Islet precursor cell (in vitro differentiated cells): ENCODE data around the gene FOXK2.
"Not testable (repeated sequence)": the region's sequence is repeated elsewhere in the genome, so short reads cannot be mapped to it uniquely, and the experiment has no call there.

Experiments used
- DNase-seq: peaks from one replicate; pipeline ENCODE4 v3.0.0-alpha.2; 2018

FOXK2 gene

DNA sequence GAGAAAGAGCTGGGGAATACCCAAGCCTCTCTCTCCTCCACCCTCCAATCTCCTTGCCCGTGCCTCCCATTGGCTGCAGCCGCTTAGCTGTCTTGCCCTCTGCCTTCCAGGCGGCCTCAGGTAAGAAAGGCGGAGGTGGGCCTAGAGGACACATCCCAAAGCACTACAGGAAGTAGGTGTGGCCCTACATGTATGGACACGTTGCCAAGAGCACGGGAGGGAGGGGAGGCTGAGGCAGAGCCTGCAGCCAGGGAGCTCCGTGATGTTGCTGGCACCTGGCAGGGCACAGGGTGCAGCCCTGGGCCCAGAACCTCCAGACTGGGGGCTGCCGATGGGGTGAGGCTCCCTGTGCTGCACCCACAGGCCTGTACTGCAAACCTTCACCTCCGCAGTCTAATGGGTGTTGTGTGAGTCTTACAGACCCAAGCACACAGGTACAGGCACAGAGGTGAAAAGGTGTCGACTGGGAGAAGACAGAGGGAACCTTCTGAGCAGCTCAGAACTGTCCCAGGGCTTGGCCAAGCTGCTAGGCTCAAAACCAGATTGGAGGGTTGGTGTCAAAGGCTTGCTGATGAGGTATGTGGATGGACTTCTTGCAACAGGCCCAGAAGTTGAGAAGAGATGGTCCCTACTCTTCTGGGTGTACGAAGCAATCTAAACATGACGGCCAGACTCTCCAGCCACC is 23.5 kb upstream of the FOXK2 start:
- DNase-seq, result no peak

GRCh38 chr17:82496529-82497434 is 22.8 kb upstream of the FOXK2 start:
- DNase-seq, result peak; percentile 99

GRCh38 chr17:82497483-82498405 is 21.8 kb upstream of the FOXK2 start:
- DNase-seq, result peak; percentile 80

DNA sequence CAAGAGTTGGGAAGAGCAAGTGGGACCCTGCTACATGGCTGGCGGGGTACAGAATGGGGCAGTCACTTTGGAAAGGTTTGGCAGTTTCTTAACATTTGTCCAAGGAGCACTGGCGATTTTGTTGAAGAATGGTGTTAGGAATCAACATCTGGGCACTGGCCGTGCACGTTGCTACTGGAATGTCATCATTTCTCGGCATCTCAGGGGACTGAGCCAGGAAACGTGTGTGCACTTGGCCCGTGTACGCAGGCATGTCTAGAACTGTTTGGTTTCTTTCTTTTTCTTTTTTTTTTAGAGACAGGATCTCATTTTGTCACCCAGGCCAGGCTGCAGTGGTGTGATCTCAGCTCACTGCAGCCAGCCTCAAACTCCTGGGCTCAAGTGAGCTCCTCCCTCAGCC is 17.3 kb upstream of the FOXK2 start:
- DNase-seq, result no peak

DNA sequence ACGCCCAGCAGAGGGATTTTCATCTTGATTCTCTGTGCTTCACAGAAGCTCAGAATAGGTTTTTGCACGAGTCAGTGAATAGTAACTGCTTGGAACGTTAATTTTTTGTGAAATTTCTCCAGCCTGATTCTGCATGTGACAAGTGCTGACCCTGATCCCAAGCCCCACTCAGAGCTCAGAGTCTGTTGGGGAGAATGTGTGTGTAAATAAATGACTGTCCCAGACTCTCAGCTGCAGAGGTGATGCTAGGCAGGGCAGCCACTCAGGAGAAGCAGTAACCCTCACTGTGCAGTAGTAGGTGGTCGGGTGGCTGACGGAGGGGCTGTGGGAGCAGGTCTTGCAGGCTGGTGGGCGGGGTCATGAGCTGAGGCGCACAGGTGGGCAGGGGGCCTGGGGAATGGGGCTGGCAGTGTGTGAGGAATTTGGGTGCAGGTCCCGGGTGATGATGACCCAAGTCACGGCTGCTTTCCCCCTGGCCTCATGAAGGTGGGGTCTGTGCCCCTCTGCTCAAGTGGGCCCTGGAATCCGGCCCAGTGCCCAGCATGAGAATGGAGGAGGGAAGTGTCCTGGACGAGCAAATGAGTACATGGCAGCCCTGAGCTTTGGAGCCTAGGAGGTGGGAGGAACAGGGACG is 16.3 kb upstream of the FOXK2 start:
- no peak for DNase-seq

DNA sequence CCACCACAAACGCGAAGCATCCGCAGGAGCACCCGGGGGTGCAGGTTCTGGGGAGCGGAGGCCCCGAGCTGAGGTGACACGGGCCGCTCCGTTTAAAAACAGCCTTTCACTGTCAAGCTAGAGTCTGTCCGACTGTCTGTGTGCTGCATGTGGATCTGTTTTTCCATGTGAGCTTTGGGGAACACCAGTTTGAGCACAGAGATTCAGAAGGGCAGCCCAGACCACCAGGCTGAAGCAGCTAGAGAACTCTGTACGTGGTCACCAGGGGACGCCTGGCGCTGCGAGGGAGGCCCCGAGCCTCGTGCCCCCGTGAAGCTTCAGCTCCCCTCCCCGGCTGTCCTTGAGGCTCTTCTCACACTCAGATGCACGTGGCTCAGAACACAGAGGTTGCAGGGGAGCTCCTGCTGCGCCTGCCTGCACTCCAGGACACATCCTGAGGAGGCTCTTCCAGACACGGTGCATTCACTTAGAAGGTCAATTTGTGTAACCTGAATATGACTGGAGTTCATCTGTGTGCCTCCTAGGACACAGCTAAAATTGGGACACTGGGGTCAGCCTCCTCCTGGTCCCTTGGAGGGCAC is 15.7 kb upstream of the FOXK2 start:
- DNase-seq, result no peak

- no peak for DNase-seq
Observed at GRCh38 chr17:82505296-82505695, 14.2 kb upstream of the FOXK2 start.

DNA sequence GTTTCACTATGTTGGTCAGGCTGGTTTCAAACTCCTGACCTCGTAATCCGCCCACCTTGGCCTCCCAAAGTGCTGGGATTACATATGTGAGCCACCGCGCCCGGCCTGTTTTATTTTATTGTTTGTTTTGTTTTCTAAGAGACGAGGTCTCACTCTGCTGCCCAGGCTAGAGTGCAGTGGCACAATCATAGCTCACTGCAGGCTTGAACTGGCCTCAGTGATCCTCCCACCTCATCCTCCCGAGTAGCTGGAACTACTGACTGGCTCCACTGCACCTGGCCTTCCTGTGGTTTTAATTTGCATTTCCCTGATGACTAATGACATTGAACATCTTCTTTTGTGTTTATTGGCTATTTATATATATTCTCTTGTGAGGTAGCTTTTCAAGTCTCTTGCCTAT is 13.1 kb upstream of the FOXK2 start:
- DNase-seq, result not testable (repeated sequence)

DNA sequence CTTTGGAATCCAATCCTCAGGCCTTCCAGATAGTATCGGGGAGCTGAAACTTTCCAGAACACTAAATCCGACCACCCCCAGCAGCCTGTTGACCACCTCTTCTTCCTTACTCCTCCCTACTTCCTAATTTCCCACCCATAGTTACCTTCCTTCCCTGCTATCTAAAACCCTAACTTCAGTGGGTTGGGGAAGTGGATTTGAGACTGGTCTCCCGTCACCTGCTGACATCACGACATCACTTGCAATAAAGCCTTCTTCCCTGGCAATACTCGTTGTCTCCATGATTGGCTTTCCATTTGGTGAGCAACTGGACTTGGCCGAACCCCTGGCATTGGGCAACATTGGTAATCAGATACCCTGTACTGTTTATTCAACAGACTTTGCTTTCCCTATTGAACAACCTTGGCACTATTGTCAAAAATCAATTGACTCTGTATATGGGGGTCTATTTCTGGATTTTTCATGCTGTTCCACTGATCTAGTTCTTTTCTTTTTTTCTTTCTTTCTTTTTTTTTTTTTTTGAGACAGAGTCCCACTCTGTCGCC is 11.8 kb upstream of the FOXK2 start:
- DNase-seq, result no peak

GRCh38 chr17:82511642-82512041 is 7.9 kb upstream of the FOXK2 start:
- not testable (repeated sequence) for DNase-seq

- DNase-seq, result not testable (repeated sequence)
Observed at GRCh38 chr17:82513864-82514263, 5.7 kb upstream of the FOXK2 start.

DNA sequence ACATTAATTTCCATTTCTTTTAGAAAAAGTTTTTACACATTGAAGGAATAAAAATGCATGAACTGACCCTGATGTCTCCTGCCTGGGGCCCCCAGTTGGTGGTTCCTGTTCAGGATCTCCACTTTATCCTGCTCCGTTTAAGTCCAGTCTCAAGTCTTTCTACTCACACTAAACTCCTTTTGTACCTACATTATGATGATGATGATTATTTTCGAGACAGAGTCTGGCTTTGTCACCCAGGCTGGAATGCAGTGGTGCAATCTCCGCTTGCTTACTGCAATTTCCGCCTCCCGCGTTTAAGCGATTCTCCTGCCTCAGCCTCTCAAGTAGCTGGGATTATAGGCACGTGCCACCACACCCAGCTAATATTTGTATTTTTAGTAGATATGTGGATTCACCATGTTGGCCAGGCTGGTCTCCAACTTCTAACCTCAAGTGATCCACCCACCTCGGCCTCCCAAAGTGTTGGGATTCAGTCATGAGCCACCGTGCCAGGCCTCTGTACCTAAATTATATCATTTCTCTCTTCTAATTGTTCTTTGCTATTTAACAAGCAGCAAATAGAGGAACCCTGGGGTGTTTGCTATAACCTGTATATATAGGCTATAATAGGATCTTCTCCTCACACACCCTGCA is 2.2 kb upstream of the FOXK2 start:
- DNase-seq, result no peak

- no peak for DNase-seq
Observed at GRCh38 chr17:82519971-82520903, 705 bp downstream of the FOXK2 start.

- DNase-seq, result no peak
Observed at GRCh38 chr17:82524540-82524939, 5.0 kb downstream of the FOXK2 start.

DNA sequence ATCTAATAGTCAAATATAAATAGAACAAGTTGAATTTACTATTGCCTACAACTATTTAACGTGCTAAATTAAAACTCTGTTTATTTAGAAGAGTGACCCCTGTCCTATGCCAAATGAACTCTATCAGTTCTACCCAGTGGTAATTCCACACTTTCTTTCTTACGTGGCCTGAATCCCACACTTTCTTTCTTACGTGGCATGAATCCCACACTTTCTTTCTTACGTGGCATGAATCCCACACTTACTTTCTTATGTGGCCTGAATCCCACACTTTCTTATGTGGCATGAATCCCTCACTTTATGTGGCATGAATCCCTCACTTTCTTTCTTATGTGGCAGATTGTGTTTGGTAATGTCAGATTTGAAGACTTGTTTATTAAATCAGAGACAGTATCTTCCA is 6.2 kb downstream of the FOXK2 start:
- DNase-seq, result no peak

DNA sequence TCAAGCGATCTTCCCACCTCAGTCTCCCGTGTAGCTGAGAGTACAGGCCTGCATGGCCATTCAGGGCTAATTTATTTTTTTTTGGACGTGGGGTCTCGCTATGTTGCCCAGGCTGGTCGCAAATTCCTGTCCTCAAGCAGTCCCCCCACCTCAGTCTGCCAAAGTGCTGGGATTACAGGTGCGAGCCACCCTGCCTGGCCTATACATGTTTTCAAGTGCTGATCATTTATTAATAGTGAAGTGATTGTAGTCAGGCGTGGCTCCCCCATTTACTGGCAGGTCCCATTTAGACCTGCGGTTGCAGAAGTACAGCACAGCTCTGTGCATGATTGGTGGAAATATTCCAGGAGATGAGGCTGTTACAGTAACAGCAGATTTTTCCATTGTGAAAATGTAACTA is 8.4 kb downstream of the FOXK2 start:
- DNase-seq, result no peak

DNA sequence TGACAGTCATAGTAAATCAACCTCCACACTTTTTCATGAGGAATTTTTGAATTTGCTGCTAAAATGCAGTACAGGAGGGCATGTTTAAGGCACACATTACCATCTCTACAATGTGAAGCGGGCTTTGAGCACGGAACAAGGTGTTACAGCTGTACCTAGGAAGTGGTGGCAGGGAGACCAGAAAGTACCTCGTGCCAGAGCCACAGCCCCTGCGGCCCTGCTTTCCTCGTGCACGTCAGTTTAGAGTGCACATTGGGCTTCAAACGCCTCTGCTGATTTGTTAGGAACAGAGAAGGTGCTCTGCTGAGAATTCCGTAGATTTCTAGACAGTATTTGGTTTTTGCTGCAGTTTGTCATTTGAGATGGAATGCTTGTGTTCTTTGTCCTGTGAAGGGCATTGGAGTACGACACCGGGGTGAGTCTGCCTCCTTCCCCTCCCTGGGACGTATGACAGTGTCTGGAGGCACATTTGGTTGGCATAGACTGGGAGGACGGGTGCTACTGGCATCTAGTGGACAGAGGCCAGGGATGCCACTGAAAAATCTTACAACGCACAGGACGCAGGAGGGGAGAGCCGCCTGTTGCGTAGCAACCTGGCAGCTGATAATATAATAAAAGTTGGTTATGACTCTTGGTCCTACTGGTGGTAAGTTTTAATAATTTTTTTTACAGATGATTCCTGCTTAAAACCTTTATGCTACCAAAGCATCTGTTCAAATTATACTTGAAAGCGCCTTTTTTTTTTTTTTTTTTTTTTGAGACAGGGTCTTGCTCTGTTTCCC is 9.1 kb downstream of the FOXK2 start:
- peak; percentile 76 for DNase-seq

GRCh38 chr17:82529914-82530300 is 10.4 kb downstream of the FOXK2 start:
- no peak for DNase-seq

- no peak for DNase-seq
Observed at GRCh38 chr17:82531431-82531881, 11.9 kb downstream of the FOXK2 start.
